NB4 (cell line): Measurements from ENCODE around the gene CDK14.

Experiments
- CTCF ChIP-seq: IDR thresholded peaks from one replicate; pipeline ENCODE4 v1.5.1; 2012; ENCODE audit warnings: low read depth, low read length
- MYC ChIP-seq: IDR thresholded peaks from 2 replicates; pipeline ENCODE4 v1.6.1; 2011; ENCODE audit warnings: low read depth, low read length
- POLR2A ChIP-seq: IDR thresholded peaks from 2 replicates; pipeline ENCODE4 v1.6.1; 2011; ENCODE audit warnings: mild to moderate bottlenecking; ENCODE audit not compliant: insufficient read length; ENCODE audit errors: extremely low read depth

DNA sequence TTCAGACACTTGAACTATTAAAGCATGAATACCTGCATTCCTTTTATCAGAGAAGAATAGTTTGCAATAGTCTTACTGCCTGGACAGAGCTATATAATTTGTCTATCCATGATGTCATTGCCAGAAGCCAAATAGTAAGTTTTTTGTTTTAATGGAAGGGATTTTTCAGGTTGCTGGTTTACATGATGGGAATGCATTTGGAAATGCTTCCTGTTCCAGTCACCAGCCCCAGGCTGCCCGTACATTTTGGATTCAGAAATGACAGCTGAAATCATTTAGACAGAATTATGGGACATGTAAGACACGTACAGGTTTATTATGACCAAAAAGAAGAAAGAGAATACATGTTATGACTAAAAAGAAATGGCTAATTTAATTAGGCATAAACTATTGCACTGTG lies 293.1 kb downstream of the CDK14 start:
- TF ChIP-seq POLR2A (no peak), MYC (no peak), CTCF (no peak)
